ENCODE measurements around the gene B3GALT6. TPM values are rescaled to one million over a fixed set of nuclear protein-coding genes. Genes with fewer than 3 reads are reported as not detected.

The B3GALT6 gene
- total RNA-seq (2022), result 24.6 and 31.5 TPM in 2 replicates
- Bru-seq, nascent RNA, result percentile 70 among the genes with signal in this experiment
- BruChase-seq, experiment 1, labeled RNA remaining after a 6-hour chase, result percentile 94 among the genes with signal in this experiment
- BruChase-seq, experiment 2, labeled RNA remaining after a 2-hour chase, result percentile 88 among the genes with signal in this experiment
- long read RNA-seq, transcript B3GALT6-201 (1 exons, 2,783 nt), result major isoform, 94 of 154 reads
- long read RNA-seq, transcript B3GALT6-202 (1 exons, 2,816 nt), result minor isoform, 60 of 154 reads
- long read RNA-seq, partial matches to known transcripts, result 0 of 154 reads
- long read RNA-seq, other reads (novel, unspliced or antisense), result 0 of 154 reads

DNA sequence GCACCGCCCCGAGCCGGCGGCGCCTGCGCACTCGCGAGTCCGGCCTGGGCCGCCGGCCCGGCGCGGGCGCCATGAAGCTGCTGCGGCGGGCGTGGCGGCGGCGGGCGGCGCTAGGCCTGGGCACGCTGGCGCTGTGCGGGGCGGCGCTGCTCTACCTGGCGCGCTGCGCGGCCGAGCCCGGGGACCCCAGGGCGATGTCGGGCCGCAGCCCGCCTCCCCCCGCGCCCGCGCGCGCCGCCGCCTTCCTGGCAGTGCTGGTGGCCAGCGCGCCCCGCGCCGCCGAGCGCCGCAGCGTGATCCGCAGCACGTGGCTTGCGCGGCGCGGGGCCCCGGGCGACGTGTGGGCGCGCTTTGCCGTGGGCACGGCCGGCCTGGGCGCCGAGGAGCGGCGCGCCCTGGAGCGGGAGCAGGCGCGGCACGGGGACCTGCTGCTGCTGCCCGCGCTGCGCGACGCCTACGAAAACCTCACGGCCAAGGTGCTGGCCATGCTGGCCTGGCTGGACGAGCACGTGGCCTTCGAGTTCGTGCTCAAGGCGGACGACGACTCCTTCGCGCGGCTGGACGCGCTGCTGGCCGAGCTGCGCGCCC, at the start of gene B3GALT6:
B3GALT6 (plus strand) TSS at position 30 of the 588 bp plus-strand sequence; CDS start at position 72, 42 bp downstream.
- H3K9me3 Mint-ChIP-seq (ENCODE audit: unreplicated experiment), result no peaks in the 10 kb centered on the region
- no peak for DNase-seq (ENCODE audit: unreplicated experiment)
- H3K27ac Mint-ChIP-seq (ENCODE audit: low read depth, unreplicated experiment), result peak within 1 kb of the TSS; percentile 85
- intact Hi-C loops (cut with micrococcal nuclease), result loop anchor here (5.0 kb wide), 1 partner anchor 60 kb away; no protein-coding TSS in a partner anchor
- H3K4me1 Mint-ChIP-seq (ENCODE audit: insufficient read depth, unreplicated experiment), result peaks cover 8% of the 10 kb centered on the region
- CTCF ChIA-PET, result interaction anchor here (0.6 to 1.1 kb wide), 3 partner anchors 60 to 112 kb away, joined by 3 read pairs; no protein-coding TSS in a partner anchor
- H3K27me3 Mint-ChIP-seq (ENCODE audit: insufficient read depth, unreplicated experiment), result no peaks in the 10 kb centered on the region
- POLR2A ChIA-PET, result interaction anchor here (0.6 to 2.0 kb wide), 6 partner anchors 27 to 232 kb away, joined by 3 to 7 read pairs (median 3); partner anchors contain the start of gene SCNN1D
- H3K4me3 Mint-ChIP-seq (ENCODE audit: unreplicated experiment), result peak within 1 kb of the TSS; percentile 88
- no TSS peak for BruUV-seq (replicated peaks)
- peaks cover 10% of the 10 kb centered on the region for H3K36me3 Mint-ChIP-seq (ENCODE audit: insufficient read depth, unreplicated experiment)
- TF ChIP-seq, protein P1, sequence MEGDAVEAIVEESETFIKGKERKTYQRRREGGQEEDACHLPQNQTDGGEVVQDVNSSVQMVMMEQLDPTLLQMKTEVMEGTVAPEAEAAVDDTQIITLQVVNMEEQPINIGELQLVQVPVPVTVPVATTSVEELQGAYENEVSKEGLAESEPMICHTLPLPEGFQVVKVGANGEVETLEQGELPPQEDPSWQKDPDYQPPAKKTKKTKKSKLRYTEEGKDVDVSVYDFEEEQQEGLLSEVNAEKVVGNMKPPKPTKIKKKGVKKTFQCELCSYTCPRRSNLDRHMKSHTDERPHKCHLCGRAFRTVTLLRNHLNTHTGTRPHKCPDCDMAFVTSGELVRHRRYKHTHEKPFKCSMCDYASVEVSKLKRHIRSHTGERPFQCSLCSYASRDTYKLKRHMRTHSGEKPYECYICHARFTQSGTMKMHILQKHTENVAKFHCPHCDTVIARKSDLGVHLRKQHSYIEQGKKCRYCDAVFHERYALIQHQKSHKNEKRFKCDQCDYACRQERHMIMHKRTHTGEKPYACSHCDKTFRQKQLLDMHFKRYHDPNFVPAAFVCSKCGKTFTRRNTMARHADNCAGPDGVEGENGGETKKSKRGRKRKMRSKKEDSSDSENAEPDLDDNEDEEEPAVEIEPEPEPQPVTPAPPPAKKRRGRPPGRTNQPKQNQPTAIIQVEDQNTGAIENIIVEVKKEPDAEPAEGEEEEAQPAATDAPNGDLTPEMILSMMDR (IDR thresholded peaks at IDR 0.05; ENCODE audit: unreplicated experiment), result no peak

DNA sequence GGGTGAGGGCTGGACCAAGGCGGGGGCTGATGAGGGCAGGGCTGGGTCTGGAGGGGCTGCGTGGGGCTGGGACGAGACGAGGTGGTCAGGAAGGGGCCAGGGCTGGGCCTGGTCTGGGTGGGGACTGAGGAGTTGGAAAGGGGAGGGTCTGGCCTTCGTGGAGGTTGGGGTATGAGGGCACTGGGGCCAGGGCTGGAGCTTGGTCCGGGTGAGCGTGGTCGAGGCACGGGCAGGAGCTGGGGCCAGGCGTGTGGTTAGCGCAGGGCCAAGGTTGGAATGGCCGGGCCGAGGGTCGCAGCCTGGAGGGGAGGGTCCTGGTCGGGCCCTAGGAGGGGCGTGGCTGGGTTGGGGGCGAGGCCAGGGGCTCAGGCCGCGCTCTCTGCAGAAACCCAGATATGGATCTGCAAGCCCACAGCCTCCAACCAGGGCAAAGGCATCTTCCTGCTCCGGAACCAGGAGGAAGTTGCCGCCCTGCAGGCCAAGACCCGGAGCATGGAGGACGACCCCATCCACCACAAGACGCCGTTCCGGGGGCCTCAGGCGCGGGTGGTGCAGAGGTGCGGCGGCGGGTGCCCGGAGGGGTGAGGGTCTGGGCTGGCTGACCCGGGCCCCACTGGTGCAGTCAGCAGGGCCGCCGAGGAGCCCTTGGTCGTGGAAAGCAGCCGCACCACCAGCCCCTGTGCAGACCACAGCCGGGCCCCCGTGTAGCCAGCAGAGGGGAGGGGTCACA, 49.4 kb upstream of the B3GALT6 start:
- Mint-ChIP-seq H3K4me3 (ENCODE audit: unreplicated experiment) (no peak overlapping the region), H3K9me3 (ENCODE audit: unreplicated experiment) (no peaks in the 10 kb centered on the region), H3K4me1 (ENCODE audit: insufficient read depth, unreplicated experiment) (no peaks in the 10 kb centered on the region), H3K27me3 (ENCODE audit: insufficient read depth, unreplicated experiment) (no peaks in the 10 kb centered on the region), H3K27ac (ENCODE audit: low read depth, unreplicated experiment) (no peak overlapping the region), H3K36me3 (ENCODE audit: insufficient read depth, unreplicated experiment) (peaks cover 4% of the 10 kb centered on the region)
- CTCF ChIA-PET, result interaction anchor here (0.6 kb wide), 2 partner anchors 57 to 198 kb away, joined by 3 read pairs; no protein-coding TSS in a partner anchor
- POLR2A ChIA-PET, result no interaction called here
- intact Hi-C loops (cut with micrococcal nuclease), result no loop called here
- no peak for DNase-seq (ENCODE audit: unreplicated experiment)
- TF ChIP-seq, protein P1 (IDR thresholded peaks at IDR 0.05; ENCODE audit: unreplicated experiment), result no peak
- BruUV-seq (replicated peaks), result no TSS peak

DNA sequence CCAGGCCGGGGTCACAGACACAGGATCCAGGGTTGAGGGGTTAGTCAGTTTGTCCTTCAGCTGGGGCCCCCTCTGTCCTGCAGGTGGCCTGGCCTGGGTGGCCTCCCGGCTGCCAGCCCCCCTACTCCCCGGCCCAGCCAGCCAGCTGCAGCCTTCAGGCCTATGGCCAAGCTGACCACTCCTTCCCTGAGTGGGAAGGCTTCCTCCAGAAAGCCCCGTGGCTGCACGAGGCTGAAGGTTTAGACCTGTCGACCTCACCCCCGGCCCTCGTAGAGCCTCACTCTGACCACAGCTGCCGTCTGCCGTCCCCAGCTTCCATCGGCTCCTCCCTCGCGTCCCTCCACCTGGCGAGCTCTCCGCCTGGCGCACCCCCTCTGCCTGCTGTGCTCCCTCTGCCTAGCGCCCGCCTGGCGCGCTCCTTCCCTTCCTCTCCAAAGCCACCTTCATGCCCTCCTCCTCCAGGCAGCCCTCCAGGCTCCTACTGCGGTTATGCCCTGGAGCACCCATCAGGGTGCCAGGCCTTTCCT, 48.8 kb upstream of the B3GALT6 start:
- H3K4me3 Mint-ChIP-seq (ENCODE audit: unreplicated experiment), result no peak overlapping the region
- TF ChIP-seq, protein P1 (IDR thresholded peaks at IDR 0.05; ENCODE audit: unreplicated experiment), result no peak
- H3K27ac Mint-ChIP-seq (ENCODE audit: low read depth, unreplicated experiment), result no peak overlapping the region
- H3K4me1 Mint-ChIP-seq (ENCODE audit: insufficient read depth, unreplicated experiment), result no peaks in the 10 kb centered on the region
- DNase-seq (ENCODE audit: unreplicated experiment), result no peak
- ChIA-PET CTCF (interaction anchor here (0.6 kb wide), 1 partner anchor 57 kb away, joined by 3 read pairs; no protein-coding TSS in a partner anchor), POLR2A (no interaction called here)
- no peaks in the 10 kb centered on the region for H3K9me3 Mint-ChIP-seq (ENCODE audit: unreplicated experiment)
- intact Hi-C loops (cut with micrococcal nuclease), result no loop called here
- peaks cover 4% of the 10 kb centered on the region for H3K36me3 Mint-ChIP-seq (ENCODE audit: insufficient read depth, unreplicated experiment)
- no TSS peak for BruUV-seq (replicated peaks)
- no peaks in the 10 kb centered on the region for H3K27me3 Mint-ChIP-seq (ENCODE audit: insufficient read depth, unreplicated experiment)
